B cell (primary cell): ENCODE results near the gene RAB8B. TPM values are rescaled to one million over a fixed set of nuclear protein-coding genes. Genes with fewer than 3 reads are reported as not detected.

Source experiments
- ATAC-seq: fragments of 200-7000 bp; cut with Tn5 transposase; one replicate; pipeline ENCODE4 v1.10.0; 2021; ENCODE audit warnings: low read depth, mild to moderate bottlenecking, moderate number of reproducible peaks, moderate library complexity
- CTCF ChIA-PET: fragments of 350-600 bp; sonication (Branson Sonifier 250); formaldehyde crosslinking; loops from one replicate; lab custom pipeline; 2021; ENCODE audit warnings: antibody characterized with exemption, inconsistent platforms; lab: Charles Lee
- POLR2A ChIA-PET: fragments of 350-600 bp; sonication (Branson Sonifier 250); formaldehyde crosslinking; loops from one replicate; lab custom pipeline; 2021; ENCODE audit warnings: antibody characterized with exemption; lab: Charles Lee
- DNase-seq: peaks from one replicate; pipeline ENCODE4 v3.0.0; 2013
- H2AFZ ChIP-seq: 2 replicates; pipeline ENCODE4 v1.6.1; 2012; ENCODE audit warnings: mild to moderate bottlenecking, low read depth, low read length; ENCODE audit not compliant: insufficient read depth, poor library complexity, severe bottlenecking
- H3K27ac ChIP-seq, 2 donors: 1 replicate in 1 of 2; 2 replicates in 1 of 2; pipeline ENCODE4 v1.5.1; 2012 to 2013; ENCODE audit warnings: low read length in 2 of 2, mild to moderate bottlenecking in 2 of 2, moderate library complexity in 1 of 2
- H3K27me3 ChIP-seq, 4 experiments: fragments of 200-600 bp in 1 of 4; sonication (generic) in 1 of 4; replicated peaks in 1 of 4; 1 replicate in 2 of 4; 2 replicates in 2 of 4; pipeline versions ENCODE4 v1.6.1 to v1.7.0; 2013 to 2016; ENCODE audit warnings: low read length in 3 of 4, mild to moderate bottlenecking in 2 of 4, mixed read lengths in 1 of 4, moderate library complexity in 1 of 4; ENCODE audit not compliant: insufficient read depth in 4 of 4, control insufficient read depth in 3 of 4; ENCODE audit errors: control extremely low read depth in 1 of 4
- H3K36me3 ChIP-seq, 2 experiments: replicated peaks in 1 of 2; 1 replicate in 1 of 2; 2 replicates in 1 of 2; pipeline versions ENCODE4 v1.6.1 to v1.7.1; 2013; ENCODE audit warnings: low read length in 1 of 2; ENCODE audit not compliant: insufficient read depth in 2 of 2, control insufficient read depth in 1 of 2; ENCODE audit errors: control extremely low read depth in 1 of 2, extremely low read depth in 1 of 2
- H3K4me1 ChIP-seq, 2 donors: fragments of 200-600 bp in 1 of 2; sonication (generic) in 1 of 2; 1 replicate in 1 of 2; 2 replicates in 1 of 2; pipeline versions ENCODE4 v1.5.1 to v1.6.1; 2013 to 2017; ENCODE audit warnings: low read length in 2 of 2; ENCODE audit not compliant: control insufficient read depth in 2 of 2, insufficient read depth in 2 of 2
- H3K4me2 ChIP-seq: replicated peaks from 2 replicates; pipeline ENCODE3; 2012; ENCODE audit warnings: mild to moderate bottlenecking, low read depth, low read length; ENCODE audit not compliant: poor library complexity, severe bottlenecking
- H3K4me3 ChIP-seq, 5 experiments: fragments of 200-600 bp in 1 of 5; sonication (generic) in 1 of 5; 1 replicate in 3 of 5; 2 replicates in 2 of 5; pipeline versions ENCODE4 v1.5.1 to v1.7.0; 2011 to 2016; ENCODE audit warnings: low read length in 4 of 5, mild to moderate bottlenecking in 4 of 5, low read depth in 2 of 5, control low read depth in 1 of 5, moderate library complexity in 1 of 5; ENCODE audit not compliant: insufficient read depth in 1 of 5; ENCODE audit errors: control extremely low read depth in 1 of 5, extremely low read depth in 1 of 5
- H3K79me2 ChIP-seq: fragments of 200-600 bp; sonication (generic); one replicate; pipeline ENCODE4 v1.6.0; 2016; ENCODE audit warnings: low read length; ENCODE audit not compliant: control insufficient read depth, insufficient read depth
- H3K9ac ChIP-seq: fragments of 200-600 bp; sonication (generic); 2 replicates; pipeline ENCODE4 v1.6.1; 2017; ENCODE audit warnings: mild to moderate bottlenecking, low read length, moderate library complexity
- H3K9me3 ChIP-seq, 3 donors: one replicate each; pipeline versions ENCODE4 v1.6.1 to v1.7.1; 2013; ENCODE audit warnings: low read length in 2 of 3; ENCODE audit not compliant: control insufficient read depth in 2 of 3, insufficient read depth in 1 of 3; ENCODE audit errors: control extremely low read depth in 1 of 3
- H4K20me1 ChIP-seq: 2 replicates; pipeline ENCODE4 v1.6.0; 2012; ENCODE audit warnings: mild to moderate bottlenecking, low read length; ENCODE audit not compliant: insufficient read depth, control insufficient read depth, poor library complexity, severe bottlenecking
- H3K27ac Mint-ChIP-seq: one replicate; pipeline ENCODE4 v1.8.0; 2021; ENCODE audit warnings: mixed read lengths
- H3K27me3 Mint-ChIP-seq: one replicate; pipeline ENCODE4 v1.8.0; 2021; ENCODE audit warnings: mixed read lengths
- H3K4me1 Mint-ChIP-seq: one replicate; pipeline ENCODE4 v1.8.0; 2021; ENCODE audit warnings: mixed read lengths
- H3K4me3 Mint-ChIP-seq: one replicate; pipeline ENCODE4 v1.8.0; 2021; ENCODE audit warnings: mixed read lengths
- H3K9me3 Mint-ChIP-seq: one replicate; pipeline ENCODE4 v1.8.0; 2022; ENCODE audit warnings: mixed read lengths; ENCODE audit not compliant: insufficient read depth
- CTCF ChIP-seq: fragments of 200-600 bp; IDR thresholded peaks from one replicate; pipeline ENCODE4 v1.8.0; 2022; ENCODE audit warnings: antibody characterized with exemption, mild to moderate bottlenecking
- EZH2 ChIP-seq: IDR thresholded peaks from 2 replicates; pipeline ENCODE4 v1.6.1; 2012; ENCODE audit warnings: borderline replicate concordance, low read depth, mild to moderate bottlenecking, moderate library complexity, low read length; ENCODE audit not compliant: insufficient read depth, poor library complexity, severe bottlenecking
- WGBS: methylation state at CpG from one replicate; pipeline ENCODE4 v1.1.5; 2013; ENCODE audit warnings: missing lambda C conversion rate; ENCODE audit not compliant: insufficient coverage; 5-methylcytosine and 5-hydroxymethylcytosine counted together
- intact Hi-C: fragments of 100-400 bp; cut with micrococcal nuclease; formaldehyde crosslinking; loops from one replicate; pipeline ENCODE4 v1.10.0; 2022
- polyA plus RNA-seq: library from polyadenylated mRNA; depleted of rRNA; stranded (reverse); fragments of >200 nt; gene quantifications from 2 replicates; pipeline ENCODE4 v1.2.3, GENCODE V29; 2012
- total RNA-seq, 2 donors: library from RNA; stranded (reverse); fragments of 120-200 nt in 1 of 2; gene quantifications; 1 replicate in 1 of 2; 2 replicates in 1 of 2; pipeline versions ENCODE4 v1.2.3 to v1.2.4, GENCODE V29; 2013 to 2022

RAB8B gene
- total and polyA plus RNA-seq, 2 donors (not counting 1 experiment from before 2014, with no cell fraction given): 9.6 to 61.3 TPM

DNA sequence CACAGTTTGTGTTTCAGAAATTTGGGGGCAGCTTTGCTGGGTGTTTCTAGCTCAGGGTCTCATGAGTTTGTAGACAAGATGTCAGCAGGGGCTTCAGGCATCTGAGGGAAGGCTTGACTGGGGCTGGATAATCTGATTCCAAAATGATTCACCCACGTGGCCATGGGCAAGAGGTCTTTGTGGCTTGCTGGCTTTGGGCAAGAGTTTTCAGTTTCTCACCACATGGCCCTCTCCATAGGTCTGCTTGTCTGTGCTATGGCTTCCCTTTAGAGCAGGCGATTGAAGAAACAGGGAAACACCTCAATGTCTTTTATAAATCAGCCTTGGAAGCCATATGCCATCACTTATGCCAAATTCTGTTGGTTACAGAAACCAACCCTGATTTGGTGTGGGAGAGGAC, 44.0 kb upstream of the RAB8B start:
- H3K27me3 ChIP-seq: no peaks in the 10 kb centered on the region
- no peak for TF ChIP-seq EZH2
- TF ChIP-seq CTCF: no peak
- ChIA-PET POLR2A (no interaction called here), CTCF (no interaction called here)
- DNase-seq: no peak
- H3K4me1 ChIP-seq: no peaks in the 10 kb centered on the region
- no peaks in the 10 kb centered on the region for H3K9me3 ChIP-seq
- Mint-ChIP-seq H3K27me3 (no peaks in the 10 kb centered on the region), H3K4me3 (no peak overlapping the region), H3K27ac (no peak overlapping the region), H3K9me3 (no peaks in the 10 kb centered on the region), H3K4me1 (peaks cover 4% of the 10 kb centered on the region)
- no peak overlapping the region for H3K4me2 ChIP-seq
- intact Hi-C loops: no loop called here
- H3K27ac ChIP-seq: no peak overlapping the region
- peaks cover 0 to 9% of the 10 kb centered on the region in 2 experiments for H3K36me3 ChIP-seq
- H2AFZ ChIP-seq: no peak overlapping the region
- H4K20me1 ChIP-seq: no peaks in the 10 kb centered on the region
- H3K4me3 ChIP-seq: no peak overlapping the region
- ATAC-seq: no peak
- peaks cover 4% of the 10 kb centered on the region for H3K79me2 ChIP-seq
- no peak overlapping the region for H3K9ac ChIP-seq
- 33% methylated on average over 1 of the region's 2 CpGs for WGBS

- Mint-ChIP-seq H3K4me3 (no peak overlapping the region), H3K4me1 (peaks cover 4% of the 10 kb centered on the region), H3K9me3 (no peaks in the 10 kb centered on the region), H3K27ac (no peak overlapping the region), H3K27me3 (no peaks in the 10 kb centered on the region)
- Histone ChIP-seq H3K27me3 (no peaks in the 10 kb centered on the region), H3K9me3 (no peaks in the 10 kb centered on the region), H2AFZ (no peak overlapping the region), H3K9ac (no peak overlapping the region), H3K27ac (no peak overlapping the region), H3K4me3 (no peak overlapping the region), H3K79me2 (peaks cover 4% of the 10 kb centered on the region), H3K4me1 (no peaks in the 10 kb centered on the region), H3K4me2 (no peak overlapping the region), H4K20me1 (no peaks in the 10 kb centered on the region), H3K36me3 (peaks cover 0 to 11% of the 10 kb centered on the region in 2 experiments)
- CTCF ChIA-PET: interaction anchor here (0.9 to 1.3 kb wide), 2 partner anchors 15 to 99 kb away, joined by 3 to 4 read pairs; no protein-coding TSS in a partner anchor
- WGBS: 89% methylated on average over 3 of the region's 3 CpGs
- ATAC-seq (no peak), DNase-seq (no peak)
- TF ChIP-seq EZH2 (no peak), CTCF (no peak)
- POLR2A ChIA-PET: no interaction called here
- intact Hi-C loops: no loop called here
Observed at GRCh38 chr15:63146684-63147083, 42.7 kb upstream of the RAB8B start.
